H1 (cell line): ENCODE results near the gene DACT1. TPM values are rescaled to one million over a fixed set of nuclear protein-coding genes. Genes with fewer than 3 reads are reported as not detected.

Experiments used
- CTCF ChIA-PET: fragments of 300-600 bp; sonication (Branson Sonifier 250); formaldehyde crosslinking; loops from one replicate; lab custom pipeline; 2021; ENCODE audit not compliant: partially characterized antibody; lab: Charles Lee
- POLR2A ChIA-PET: fragments of 300-600 bp; sonication (Branson Sonifier 250); formaldehyde crosslinking; loops from one replicate; lab custom pipeline; 2021; ENCODE audit warnings: inconsistent platforms; ENCODE audit not compliant: partially characterized antibody; lab: Charles Lee
- DNase-seq, 2 experiments: peaks; one replicate each; pipeline versions ENCODE4 v3.0.0 to v3.0.0-alpha.2; 2010 to 2022; ENCODE audit warnings: low spot score in 2 of 2, low read depth in 1 of 2, mixed read lengths in 1 of 2
- FAIRE-seq: peaks from 2 replicates; lab custom pipeline; 2011; peaks lifted over from hg19 to GRCh38; lab: Jason Lieb, UNC
- H2AFZ ChIP-seq: 2 replicates; pipeline ENCODE4 v1.8.1; 2012; ENCODE audit warnings: low read length, inconsistent platforms
- H2AK5ac ChIP-seq: 2 replicates; pipeline ENCODE4 v1.6.1; 2013; ENCODE audit warnings: low read depth, low read length
- H2BK120ac ChIP-seq: replicated peaks from 2 replicates; pipeline ENCODE3; 2013; ENCODE audit warnings: low read depth, low read length, inconsistent platforms
- H2BK12ac ChIP-seq: 2 replicates; pipeline ENCODE4 v1.6.1; 2013; ENCODE audit warnings: low read depth, low read length
- H2BK15ac ChIP-seq: 2 replicates; pipeline ENCODE4 v1.6.1; 2013; ENCODE audit warnings: low read length
- H2BK20ac ChIP-seq: 2 replicates; pipeline ENCODE4 v1.6.1; 2013; ENCODE audit warnings: low read length
- H2BK5ac ChIP-seq: 2 replicates; pipeline ENCODE4 v1.6.1; 2013; ENCODE audit warnings: low read depth, low read length
- H3K14ac ChIP-seq: 2 replicates; pipeline ENCODE4 v1.6.1; 2013; ENCODE audit warnings: inconsistent platforms; ENCODE audit not compliant: insufficient read length
- H3K18ac ChIP-seq: 2 replicates; pipeline ENCODE4 v1.6.1; 2013; ENCODE audit warnings: low read length; ENCODE audit errors: extremely low read depth
- H3K23ac ChIP-seq: 2 replicates; pipeline ENCODE4 v1.6.1; 2013; ENCODE audit warnings: inconsistent platforms; ENCODE audit not compliant: insufficient read length
- H3K23me2 ChIP-seq: 2 replicates; pipeline ENCODE4 v1.6.1; 2013; ENCODE audit warnings: low read depth, low read length
- H3K27ac ChIP-seq: 2 replicates; pipeline ENCODE4 v1.6.1; 2011; ENCODE audit warnings: low read depth, low read length, inconsistent platforms
- H3K27me3 ChIP-seq, 4 experiments: replicated peaks in 1 of 4; 1 replicate in 1 of 4; 2 replicates in 3 of 4; pipeline versions ENCODE4 v1.6.1 to v1.8.1; 2011 to 2013; ENCODE audit warnings: low read length in 3 of 4, mild to moderate bottlenecking in 3 of 4, inconsistent platforms in 2 of 4, mixed read lengths in 2 of 4, moderate library complexity in 1 of 4; ENCODE audit not compliant: control insufficient read depth in 3 of 4, insufficient read depth in 3 of 4; ENCODE audit errors: extremely low read depth in 1 of 4
- H3K36me3 ChIP-seq, 4 experiments: 2 replicates each; pipeline versions ENCODE4 v1.6.1 to v1.8.1; 2011 to 2013; ENCODE audit warnings: mild to moderate bottlenecking in 4 of 4, low read length in 3 of 4, moderate library complexity in 2 of 4, control low read depth in 1 of 4, inconsistent platforms in 1 of 4; ENCODE audit not compliant: insufficient read depth in 4 of 4, control insufficient read depth in 2 of 4
- H3K4ac ChIP-seq: replicated peaks from 2 replicates; pipeline ENCODE3; 2013; ENCODE audit warnings: low read length, low read depth, mixed read lengths, inconsistent platforms; ENCODE audit not compliant: insufficient read length
- H3K4me1 ChIP-seq, 4 experiments: replicated peaks in 1 of 4; 1 replicate in 1 of 4; 2 replicates in 3 of 4; pipeline versions ENCODE4 v1.6.1 to v1.8.1; 2011 to 2013; ENCODE audit warnings: low read length in 3 of 4, inconsistent platforms in 2 of 4, mixed read lengths in 1 of 4; ENCODE audit not compliant: insufficient read depth in 4 of 4, control insufficient read depth in 3 of 4
- H3K4me2 ChIP-seq, 2 experiments: 2 replicates each; pipeline versions ENCODE4 v1.6.1 to v1.8.1; 2011 to 2013; ENCODE audit warnings: low read depth in 2 of 2, low read length in 2 of 2, control low read depth in 1 of 2, inconsistent platforms in 1 of 2, mild to moderate bottlenecking in 1 of 2; ENCODE audit not compliant: insufficient read depth in 1 of 2
- H3K4me3 ChIP-seq, 4 experiments: fragments of 200-600, 300-600 bp in 1 of 4; sonication (generic), shearing (Covaris generic), sonication (Bioruptor Twin) in 1 of 4; 2 replicates each; pipeline versions ENCODE4 v1.5.1 to v1.8.1; 2011 to 2016; ENCODE audit warnings: low read length in 4 of 4, low read depth in 3 of 4, control low read depth in 2 of 4, inconsistent platforms in 2 of 4, mild to moderate bottlenecking in 2 of 4, mixed read lengths in 1 of 4, moderate library complexity in 1 of 4; ENCODE audit not compliant: insufficient read depth in 2 of 4; ENCODE audit errors: extremely low read depth in 1 of 4
- H3K56ac ChIP-seq: replicated peaks from 2 replicates; pipeline ENCODE3; 2013; ENCODE audit warnings: low read depth, mild to moderate bottlenecking, mixed read lengths, low read length, inconsistent platforms; ENCODE audit not compliant: insufficient read length
- H3K79me1 ChIP-seq: 2 replicates; pipeline ENCODE4 v1.6.1; 2013; ENCODE audit warnings: low read depth, low read length, control low read depth
- H3K79me2 ChIP-seq, 2 experiments: 2 replicates each; pipeline versions ENCODE4 v1.6.1 to v1.8.1; 2012 to 2013; ENCODE audit warnings: low read length in 2 of 2, mild to moderate bottlenecking in 2 of 2, inconsistent platforms in 1 of 2; ENCODE audit not compliant: insufficient read depth in 2 of 2, control insufficient read depth in 1 of 2
- H3K9ac ChIP-seq, 4 experiments: replicated peaks in 1 of 4; 1 replicate in 1 of 4; 2 replicates in 3 of 4; pipeline versions ENCODE4 v1.6.1 to v1.8.1; 2011 to 2013; ENCODE audit warnings: low read depth in 3 of 4, low read length in 3 of 4, control low read depth in 2 of 4, mild to moderate bottlenecking in 2 of 4, moderate library complexity in 2 of 4, inconsistent platforms in 1 of 4; ENCODE audit errors: extremely low read depth in 1 of 4
- H3K9me3 ChIP-seq, 2 experiments: 2 replicates each; pipeline versions ENCODE4 v1.6.1 to v1.8.1; 2012 to 2013; ENCODE audit warnings: mild to moderate bottlenecking in 2 of 2, moderate library complexity in 2 of 2, control low read depth in 1 of 2, inconsistent platforms in 1 of 2, low read depth in 1 of 2, low read length in 1 of 2, mixed read lengths in 1 of 2; ENCODE audit not compliant: insufficient read depth in 2 of 2
- H4K20me1 ChIP-seq, 2 experiments: replicated peaks in 1 of 2; 2 replicates each; pipeline versions ENCODE3 to v1.8.1; 2011 to 2013; ENCODE audit warnings: inconsistent platforms in 2 of 2, low read length in 2 of 2, mild to moderate bottlenecking in 1 of 2; ENCODE audit not compliant: insufficient read depth in 2 of 2, control insufficient read depth in 1 of 2
- H4K5ac ChIP-seq: 2 replicates; pipeline ENCODE4 v1.6.1; 2013; ENCODE audit warnings: low read length, low read depth, mixed read lengths, inconsistent platforms; ENCODE audit not compliant: insufficient read length
- H4K8ac ChIP-seq: 2 replicates; pipeline ENCODE4 v1.8.0; 2013; ENCODE audit warnings: mild to moderate bottlenecking, moderate library complexity, low read length, inconsistent platforms; ENCODE audit not compliant: insufficient read depth; ENCODE audit errors: extremely low read depth
- H4K91ac ChIP-seq: replicated peaks from 2 replicates; pipeline ENCODE3; 2013; ENCODE audit warnings: low read length, mixed read lengths, inconsistent platforms; ENCODE audit not compliant: insufficient read length
- BACH1 ChIP-seq: IDR thresholded peaks from 2 replicates; pipeline ENCODE4 v1.6.1; 2012; ENCODE audit warnings: low read length, improper control_type of control experiment
- NRF1 ChIP-seq: IDR thresholded peaks from 2 replicates; pipeline ENCODE4 v1.6.1; 2011; ENCODE audit warnings: mild to moderate bottlenecking, low read depth, low read length, improper control_type of control experiment
- SIN3A ChIP-seq, 2 experiments: IDR thresholded peaks in 1 of 2; conservative IDR thresholded peaks in 1 of 2; 2 replicates each; pipeline ENCODE4 v1.6.1; 2011 to 2012; ENCODE audit warnings: low read length in 2 of 2, improper control_type of control experiment in 1 of 2, low read depth in 1 of 2, mild to moderate bottlenecking in 1 of 2
- WGBS, 2 experiments: shearing (Covaris generic) in 1 of 2; methylation state at CpG; one replicate each; pipeline versions ENCODE4 v1.1.6 to v1.1.7; 2013 to 2015; ENCODE audit warnings: low lambda C conversion rate in 2 of 2, mixed read lengths in 2 of 2, inconsistent platforms in 1 of 2, low coverage in 1 of 2, missing lambda C conversion rate in 1 of 2; ENCODE audit not compliant: insufficient replicate concordance in 2 of 2, insufficient coverage in 1 of 2, insufficient read length in 1 of 2; ENCODE audit errors: extremely low coverage in 1 of 2, missing lambda C conversion rate in 1 of 2; 5-methylcytosine and 5-hydroxymethylcytosine counted together
- polyA plus RNA-seq, 7 experiments: library from polyadenylated mRNA; depleted of rRNA in 3 of 7; stranded (reverse) in 5 of 7; unstranded in 2 of 7; fragments of >200 nt in 5 of 7; fragments of 200-250 nt in 2 of 7; gene quantifications; 1 replicate in 5 of 7; 2 replicates in 1 of 7; 4 replicates in 1 of 7; pipeline versions ENCODE4 v1.2.1 to v1.2.3, GENCODE V29; 2011 to 2013; ENCODE audit warnings: missing spikeins in 2 of 7, mixed read lengths in 2 of 7
- total RNA-seq: library from RNA; stranded (reverse); fragmentation: NEBNext Ultra II Directional; extraction: Animal tissue kit (Norgen Biotek cat#: 25700); gene quantifications from 2 replicates; pipeline ENCODE4 v1.2.1, GENCODE V29; 2021

The DACT1 gene
- total and polyA plus RNA-seq, 2 of the 8 experiments (the other 6 are each of a cell fraction or from before 2014, with no cell fraction given) = 3.2 to 29.8 TPM

DNA sequence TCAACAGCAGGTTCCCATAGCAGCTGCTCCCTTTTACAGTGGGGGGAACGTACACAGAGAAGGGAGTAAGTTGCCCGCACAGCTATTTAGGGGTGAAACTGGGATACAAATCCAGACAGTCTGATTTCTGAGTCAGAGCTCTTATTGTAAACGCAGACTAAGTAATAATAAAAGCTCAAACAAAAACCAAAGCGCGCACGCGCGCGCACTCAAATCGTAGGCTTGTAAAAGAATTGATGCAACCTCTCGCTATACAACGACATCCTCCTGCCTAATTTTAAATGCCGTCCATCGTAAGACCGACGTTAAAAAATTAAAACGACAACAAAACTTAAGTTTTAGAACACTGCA lies 747 bp upstream of the DACT1 start:
- H3K23ac ChIP-seq = no peak overlapping the region
- H2AFZ ChIP-seq = peak overlapping the region; percentile 92
- no peak overlapping the region for H3K56ac ChIP-seq
- ChIA-PET CTCF (interaction anchor here (0.8 to 10.3 kb wide), 7 partner anchors 10 to 385 kb away, joined by 3 to 84 read pairs (median 11); no protein-coding TSS in a partner anchor), POLR2A (interaction anchor here (1.1 to 5.7 kb wide), 7 partner anchors 8 to 334 kb away, joined by 3 to 38 read pairs (median 3); partner anchors contain the start of genes KIAA0586 and TIMM9)
- H4K8ac ChIP-seq = no peak overlapping the region
- H2BK20ac ChIP-seq = no peak overlapping the region
- H3K23me2 ChIP-seq = peaks cover 13% of the 10 kb centered on the region
- peaks cover 8 to 35% (median 22%) of the 10 kb centered on the region in 4 experiments; a peak in 6 of 7 replicates for H3K27me3 ChIP-seq
- no peak for DNase-seq
- H3K14ac ChIP-seq = no peak overlapping the region
- peak overlapping the region; percentile 52; the same call in 1 of the 2 replicates for H2BK12ac ChIP-seq
- 17% methylated on average over 17 of the region's 17 CpGs; no CpG with 5 or more reads in 1 of the 2 experiments for WGBS, 2 experiments
- no peak overlapping the region for H2BK5ac ChIP-seq
- no peak overlapping the region for H2BK120ac ChIP-seq
- H2BK15ac ChIP-seq = no peak overlapping the region; the same call in 1 of the 2 replicates
- H3K79me1 ChIP-seq = no peaks in the 10 kb centered on the region; the same call in 1 of the 2 replicates
- peak overlapping the region in 2 of 4 experiments; percentile 37 to 50; a peak in 1 of 7 replicates for H3K9ac ChIP-seq
- no peak for FAIRE-seq
- peak overlapping the region; percentile 98; the same call in 1 of the 2 replicates for H3K18ac ChIP-seq
- H3K9me3 ChIP-seq = no peaks in the 10 kb centered on the region
- peaks cover 4 to 21% (median 13%) of the 10 kb centered on the region in 4 experiments for H3K4me1 ChIP-seq
- peak overlapping the region; percentile 72 to 89 for H3K4me2 ChIP-seq
- H3K79me2 ChIP-seq = no peaks in the 10 kb centered on the region
- peak overlapping the region; percentile 56 to 73 (median 62) for H3K4me3 ChIP-seq
- no peak overlapping the region for H4K5ac ChIP-seq
- H3K36me3 ChIP-seq = no peaks in the 10 kb centered on the region
- no peak overlapping the region for H3K27ac ChIP-seq
- H4K20me1 ChIP-seq = peaks cover 0 to 1% of the 10 kb centered on the region in 2 experiments
- no peak overlapping the region for H3K4ac ChIP-seq
- H2AK5ac ChIP-seq = no peak overlapping the region
- no peak for TF ChIP-seq SIN3A (conservative IDR thresholded peaks at IDR 0.05 in 1 of 2, IDR thresholded peaks at IDR 0.05 in 1 of 2; ENCODE audit: low read depth in 1 of 2, low read length in 2 of 2)
- 0 out of 2 replicates have a peak, but pooled peaks have one; percentile 23 for TF ChIP-seq BACH1
- TF ChIP-seq NRF1 = 0 out of 2 replicates have a peak, but pooled peaks have one; percentile 16
- H4K91ac ChIP-seq = no peak overlapping the region
